Esophagus squamous epithelium (tissue), 5 donors: Measurements from ENCODE around the gene SLC9A9. TPM values are rescaled to one million over a fixed set of nuclear protein-coding genes. Genes with fewer than 3 reads are reported as not detected.
A peak's percentile ranks its signal among the peaks of the same experiment; 100 is the strongest.

Experiments used
- DNase-seq: peaks from one replicate; lab custom pipeline; 2025; lab: John Stamatoyannopoulos, UW
- H3K27ac ChIP-seq, 4 donors: fragments of 200-600 bp; sonication (generic); one replicate each; pipeline ENCODE4 v1.5.1; 2016 to 2019; ENCODE audit warnings: mild to moderate bottlenecking in 1 of 4
- H3K27me3 ChIP-seq, 4 donors: fragments of 200-600 bp; sonication (generic); 1 replicate in 3 of 4; 2 replicates in 1 of 4; pipeline versions ENCODE4 v1.5.1 to v1.6.0; 2017 to 2021; ENCODE audit warnings: antibody characterized with exemption in 1 of 4
- H3K36me3 ChIP-seq, 3 donors: fragments of 200-600 bp; sonication (generic); one replicate each; pipeline ENCODE4 v1.5.1; 2016 to 2019
- H3K4me1 ChIP-seq, 3 donors: fragments of 200-600 bp; sonication (generic); one replicate each; pipeline ENCODE4 v1.5.1; 2017 to 2019
- H3K4me3 ChIP-seq, 4 donors: fragments of 200-600 bp; sonication (generic); 1 replicate in 3 of 4; 2 replicates in 1 of 4; pipeline ENCODE4 v1.5.1; 2016 to 2019; ENCODE audit warnings: mild to moderate bottlenecking in 2 of 4, moderate library complexity in 1 of 4
- H3K9me3 ChIP-seq, 3 donors: fragments of 200-600 bp; sonication (generic); one replicate each; pipeline ENCODE4 v1.5.1; 2016 to 2019
- POLR2A ChIP-seq, 4 donors: fragments of 450-650 bp; IDR thresholded peaks; one replicate each; pipeline ENCODE4 v1.6.1; 2017; ENCODE audit warnings: antibody characterized with exemption in 4 of 4, mild to moderate bottlenecking in 4 of 4, moderate library complexity in 3 of 4
- WGBS, 2 donors: methylation state at CpG; one replicate each; pipeline ENCODE4 v1.1.5; 2018; 5-methylcytosine and 5-hydroxymethylcytosine counted together
- intact Hi-C: fragments of 100-400 bp; cut with DNase I; formaldehyde crosslinking; loops from one replicate; pipeline ENCODE4 v1.15.0; 2022
- total RNA-seq, 4 donors: library from RNA; depleted of rRNA; stranded (reverse); fragments of >200 nt; gene quantifications; one replicate each; pipeline ENCODE4 v1.1.0, GENCODE V29; 2016
- TF ChIP-seq, protein P1 (sequence below), 6 experiments: fragments of 450-650 bp in 4 of 6; fragments of 200-600 bp in 2 of 6; sonication (generic) in 2 of 6; IDR thresholded peaks; one replicate each; pipeline ENCODE4 v1.5.1; 2016 to 2019; ENCODE audit warnings: antibody characterized with exemption in 6 of 6, mild to moderate bottlenecking in 4 of 6, moderate library complexity in 4 of 6
- donor health status: DM: yes; HTN: yes; CAD: no.

Gene SLC9A9
- total RNA-seq, 4 donors from 2014 or later = 11.2 to 22.3 (median 18.9) TPM

GRCh38 chr3:143840636-143841035, 7.6 kb downstream of the SLC9A9 start:
- peaks cover 0 to 52% (median 22%) of the 10 kb centered on the region in 3 donors for H3K4me1 ChIP-seq
- intact Hi-C loops = no loop called here
- WGBS, 2 donors = 66 to 72% methylated on average over 4 of the region's 4 CpGs
- H3K4me3 ChIP-seq = no peak overlapping the region
- H3K27me3 ChIP-seq = no peaks in the 10 kb centered on the region
- H3K9me3 ChIP-seq = no peaks in the 10 kb centered on the region
- TF ChIP-seq, protein P1, sequence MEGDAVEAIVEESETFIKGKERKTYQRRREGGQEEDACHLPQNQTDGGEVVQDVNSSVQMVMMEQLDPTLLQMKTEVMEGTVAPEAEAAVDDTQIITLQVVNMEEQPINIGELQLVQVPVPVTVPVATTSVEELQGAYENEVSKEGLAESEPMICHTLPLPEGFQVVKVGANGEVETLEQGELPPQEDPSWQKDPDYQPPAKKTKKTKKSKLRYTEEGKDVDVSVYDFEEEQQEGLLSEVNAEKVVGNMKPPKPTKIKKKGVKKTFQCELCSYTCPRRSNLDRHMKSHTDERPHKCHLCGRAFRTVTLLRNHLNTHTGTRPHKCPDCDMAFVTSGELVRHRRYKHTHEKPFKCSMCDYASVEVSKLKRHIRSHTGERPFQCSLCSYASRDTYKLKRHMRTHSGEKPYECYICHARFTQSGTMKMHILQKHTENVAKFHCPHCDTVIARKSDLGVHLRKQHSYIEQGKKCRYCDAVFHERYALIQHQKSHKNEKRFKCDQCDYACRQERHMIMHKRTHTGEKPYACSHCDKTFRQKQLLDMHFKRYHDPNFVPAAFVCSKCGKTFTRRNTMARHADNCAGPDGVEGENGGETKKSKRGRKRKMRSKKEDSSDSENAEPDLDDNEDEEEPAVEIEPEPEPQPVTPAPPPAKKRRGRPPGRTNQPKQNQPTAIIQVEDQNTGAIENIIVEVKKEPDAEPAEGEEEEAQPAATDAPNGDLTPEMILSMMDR (IDR thresholded peaks at IDR 0.05) = no peak
- TF ChIP-seq POLR2A (IDR thresholded peaks at IDR 0.05) = no peak
- H3K27ac ChIP-seq = no peak overlapping the region
- no peaks in the 10 kb centered on the region for H3K36me3 ChIP-seq
- no peak for DNase-seq

GRCh38 chr3:143839980-143840379, 8.3 kb downstream of the SLC9A9 start:
- WGBS, 2 donors = 63 to 80% methylated on average over 2 of the region's 2 CpGs
- intact Hi-C loops = no loop called here
- no peaks in the 10 kb centered on the region for H3K27me3 ChIP-seq
- peaks cover 0 to 47% (median 21%) of the 10 kb centered on the region in 3 donors for H3K4me1 ChIP-seq
- no peaks in the 10 kb centered on the region for H3K36me3 ChIP-seq
- H3K27ac ChIP-seq = no peak overlapping the region
- TF ChIP-seq, protein P1 (IDR thresholded peaks at IDR 0.05) = no peak
- TF ChIP-seq POLR2A (IDR thresholded peaks at IDR 0.05) = no peak
- H3K9me3 ChIP-seq = no peaks in the 10 kb centered on the region
- H3K4me3 ChIP-seq = no peak overlapping the region
- no peak for DNase-seq

- intact Hi-C loops = no loop called here
- DNase-seq = no peak
- H3K9me3 ChIP-seq = no peaks in the 10 kb centered on the region
- no peaks in the 10 kb centered on the region for H3K27me3 ChIP-seq
- no peak overlapping the region for H3K4me3 ChIP-seq
- TF ChIP-seq POLR2A (IDR thresholded peaks at IDR 0.05) = no peak
- TF ChIP-seq, protein P1 (IDR thresholded peaks at IDR 0.05) = no peak
- H3K27ac ChIP-seq = no peak overlapping the region
- H3K4me1 ChIP-seq = peaks cover 7 to 48% (median 20%) of the 10 kb centered on the region in 3 donors
- no peaks in the 10 kb centered on the region for H3K36me3 ChIP-seq
- 85 to 100% methylated on average over 1 of the region's 1 CpG for WGBS, 2 donors
These were observed 11.2 kb downstream of the SLC9A9 start for GRCh38 chr3:143837076-143837475.

DNA sequence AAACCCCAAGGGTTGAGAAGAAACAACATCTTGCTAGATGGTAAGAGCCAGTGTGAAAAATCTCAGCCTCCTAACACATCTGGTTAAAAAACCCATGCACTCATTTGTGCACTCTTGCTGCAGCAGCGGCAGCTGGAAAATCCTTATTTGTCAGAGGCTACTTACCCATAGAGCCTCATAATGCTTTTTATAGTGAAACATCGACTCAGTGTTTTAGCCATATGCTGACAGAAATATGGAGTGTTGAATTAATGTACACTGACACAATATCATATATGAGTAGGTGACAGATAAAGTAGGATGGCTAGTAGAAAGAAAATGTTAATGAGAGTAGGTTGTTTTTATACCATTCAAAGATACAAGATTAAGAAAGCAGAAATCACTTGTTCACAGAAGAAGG, 13.0 kb downstream of the SLC9A9 start:
- H3K27me3 ChIP-seq = no peaks in the 10 kb centered on the region
- H3K4me3 ChIP-seq = no peak overlapping the region
- 68 to 81% methylated on average over 2 of the region's 2 CpGs for WGBS, 2 donors
- H3K36me3 ChIP-seq = no peaks in the 10 kb centered on the region
- H3K4me1 ChIP-seq = peaks cover 9 to 52% (median 33%) of the 10 kb centered on the region in 3 donors
- no peak for TF ChIP-seq POLR2A (IDR thresholded peaks at IDR 0.05)
- TF ChIP-seq, protein P1 (IDR thresholded peaks at IDR 0.05) = no peak
- no peaks in the 10 kb centered on the region for H3K9me3 ChIP-seq
- intact Hi-C loops = no loop called here
- no peak for DNase-seq
- H3K27ac ChIP-seq = no peak overlapping the region

DNA sequence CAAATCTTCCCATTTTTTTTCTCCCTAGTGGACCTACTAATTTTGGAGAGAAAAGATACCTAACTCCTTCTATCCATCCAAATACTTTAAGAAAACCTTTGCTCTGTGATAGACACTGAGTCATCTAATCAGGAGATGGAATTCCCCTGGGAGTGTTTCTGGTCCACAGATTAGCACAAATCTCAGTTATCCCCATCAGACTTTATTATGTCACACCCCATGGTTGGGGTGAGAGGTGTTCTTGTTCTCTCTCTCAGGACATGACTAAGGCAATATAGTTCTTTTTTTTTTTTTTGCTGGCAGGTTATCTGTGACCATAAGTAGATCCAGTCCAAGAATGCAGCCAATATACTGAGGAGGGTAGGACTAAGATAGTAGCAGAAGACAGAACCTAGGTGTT, 15.8 kb downstream of the SLC9A9 start:
- peaks cover 12 to 61% (median 36%) of the 10 kb centered on the region in 3 donors for H3K4me1 ChIP-seq
- H3K9me3 ChIP-seq = no peaks in the 10 kb centered on the region
- no peaks in the 10 kb centered on the region for H3K27me3 ChIP-seq
- intact Hi-C loops = no loop called here
- no peak for DNase-seq
- no peak overlapping the region for H3K4me3 ChIP-seq
- no peak for TF ChIP-seq POLR2A (IDR thresholded peaks at IDR 0.05)
- TF ChIP-seq, protein P1 (IDR thresholded peaks at IDR 0.05) = no peak
- peak overlapping the region in 2 of 4 donors; percentile 74 to 84 for H3K27ac ChIP-seq
- no peaks in the 10 kb centered on the region for H3K36me3 ChIP-seq
